Progenitor cell of endocrine pancreas (in vitro differentiated cells): ENCODE data around the gene UFM1. TPM values are rescaled to one million over a fixed set of nuclear protein-coding genes. Genes with fewer than 3 reads are reported as not detected.

Experiments
- DNase-seq: peaks from one replicate; pipeline ENCODE4 v3.0.0; 2021; ENCODE audit warnings: low spot score; ENCODE audit not compliant: unreplicated experiment
- H3K27ac Mint-ChIP-seq: 2 replicates; pipeline ENCODE4 v1.8.0; 2021; ENCODE audit warnings: mild to moderate bottlenecking, moderate library complexity, mixed read lengths
- H3K27me3 Mint-ChIP-seq: 2 replicates; pipeline ENCODE4 v1.8.0; 2021; ENCODE audit warnings: mixed read lengths
- H3K36me3 Mint-ChIP-seq: 2 replicates; pipeline ENCODE4 v1.8.0; 2022; ENCODE audit warnings: mixed read lengths; ENCODE audit not compliant: insufficient read depth
- H3K4me1 Mint-ChIP-seq: 2 replicates; pipeline ENCODE4 v1.8.0; 2021; ENCODE audit warnings: low read depth, mixed read lengths
- H3K4me3 Mint-ChIP-seq: 2 replicates; pipeline ENCODE4 v1.8.0; 2021; ENCODE audit warnings: low read depth, mild to moderate bottlenecking, moderate library complexity, mixed read lengths
- H3K9me3 Mint-ChIP-seq: 2 replicates; pipeline ENCODE4 v1.8.0; 2021; ENCODE audit warnings: low read depth, mixed read lengths
- CTCF ChIP-seq: fragments of 200-600 bp; sonication (generic); IDR thresholded peaks from one replicate; pipeline ENCODE4 v1.5.0; 2021; ENCODE audit warnings: antibody characterized with exemption, mild to moderate bottlenecking; ENCODE audit not compliant: unreplicated experiment
- total RNA-seq: library from RNA; stranded (reverse); gene quantifications from 2 replicates; pipeline ENCODE4 v1.2.1, GENCODE V29; 2021

Gene UFM1
- total RNA-seq, 1 donor from 2014 or later = 53.4 TPM

GRCh38 chr13:38401276-38401675 lies 51.6 kb downstream of the UFM1 start:
- Mint-ChIP-seq H3K4me3 (no peak overlapping the region), H3K27ac (no peak overlapping the region), H3K9me3 (peaks cover 4% of the 10 kb centered on the region), H3K4me1 (peaks cover 1% of the 10 kb centered on the region), H3K27me3 (no peaks in the 10 kb centered on the region), H3K36me3 (no peaks in the 10 kb centered on the region)
- DNase-seq = no peak
- TF ChIP-seq CTCF = no peak

- Mint-ChIP-seq H3K4me3 (no peak overlapping the region), H3K4me1 (no peaks in the 10 kb centered on the region), H3K36me3 (no peaks in the 10 kb centered on the region), H3K27me3 (no peaks in the 10 kb centered on the region), H3K9me3 (peaks cover 4% of the 10 kb centered on the region), H3K27ac (no peak overlapping the region)
- no peak for DNase-seq
- TF ChIP-seq CTCF = no peak
Measured at GRCh38 chr13:38405216-38405615, 55.6 kb downstream of the UFM1 start.

- H3K36me3 Mint-ChIP-seq = no peaks in the 10 kb centered on the region
- no peaks in the 10 kb centered on the region for H3K4me1 Mint-ChIP-seq
- no peak overlapping the region for H3K4me3 Mint-ChIP-seq
- H3K9me3 Mint-ChIP-seq = no peaks in the 10 kb centered on the region
- no peak for TF ChIP-seq CTCF
- no peak overlapping the region for H3K27ac Mint-ChIP-seq
- no peaks in the 10 kb centered on the region for H3K27me3 Mint-ChIP-seq
- no peak for DNase-seq
Measured at GRCh38 chr13:38409771-38410170, 60.1 kb downstream of the UFM1 start.

GRCh38 chr13:38412266-38412665 lies 62.6 kb downstream of the UFM1 start:
- no peak for DNase-seq
- Mint-ChIP-seq H3K4me1 (no peaks in the 10 kb centered on the region), H3K36me3 (no peaks in the 10 kb centered on the region), H3K9me3 (no peaks in the 10 kb centered on the region), H3K27ac (no peak overlapping the region), H3K4me3 (no peak overlapping the region), H3K27me3 (no peaks in the 10 kb centered on the region)
- TF ChIP-seq CTCF = no peak
